Thyroid gland (tissue), 4 donors: ENCODE results near the gene FNDC3B. TPM values are rescaled to one million over a fixed set of nuclear protein-coding genes. Genes with fewer than 3 reads are reported as not detected.
A peak's percentile ranks its signal among the peaks of the same experiment; 100 is the strongest.

Source experiments
- DNase-seq, 2 donors: peaks; one replicate each; pipeline ENCODE4 v3.0.0-alpha.2; 2019
- H3K27ac ChIP-seq, 3 donors: fragments of 200-600 bp; sonication (generic); 1 replicate in 2 of 3; 2 replicates in 1 of 3; pipeline ENCODE4 v1.5.1; 2016 to 2019; ENCODE audit warnings: mild to moderate bottlenecking in 1 of 3, moderate library complexity in 1 of 3
- H3K27me3 ChIP-seq: fragments of 200-600 bp; sonication (generic); one replicate; pipeline ENCODE4 v1.5.1; 2019
- H3K36me3 ChIP-seq, 2 donors: fragments of 200-600 bp; sonication (generic); one replicate each; pipeline ENCODE4 v1.5.1; 2016 to 2019
- H3K4me1 ChIP-seq, 2 donors: fragments of 200-600 bp; sonication (generic); one replicate each; pipeline ENCODE4 v1.5.1; 2017 to 2019
- H3K4me3 ChIP-seq, 3 donors: fragments of 200-600 bp; sonication (generic); replicated peaks in 1 of 3; 1 replicate in 2 of 3; 2 replicates in 1 of 3; pipeline ENCODE4 v1.5.1; 2016; ENCODE audit warnings: mild to moderate bottlenecking in 1 of 3
- H3K9me3 ChIP-seq: fragments of 200-600 bp; sonication (generic); one replicate; pipeline ENCODE4 v1.5.1; 2017
- CTCF ChIP-seq, 6 experiments: fragments of 200-600 bp in 3 of 6; fragments of 450-650 bp in 3 of 6; sonication (generic) in 3 of 6; IDR thresholded peaks; one replicate each; pipeline ENCODE4 v1.5.1; 2016 to 2019; ENCODE audit warnings: antibody characterized with exemption in 6 of 6, mild to moderate bottlenecking in 2 of 6, inconsistent platforms in 1 of 6, moderate library complexity in 1 of 6
- POLR2A ChIP-seq, 2 donors: fragments of 450-650 bp; IDR thresholded peaks; one replicate each; pipeline ENCODE4 v1.6.1; 2017; ENCODE audit warnings: antibody characterized with exemption in 2 of 2, mild to moderate bottlenecking in 2 of 2, moderate library complexity in 1 of 2
- WGBS, 2 donors: methylation state at CpG; one replicate each; pipeline ENCODE4 v1.1.5; 2017; 5-methylcytosine and 5-hydroxymethylcytosine counted together
- intact Hi-C: fragments of 100-400 bp; cut with DNase I; formaldehyde crosslinking; loops from one replicate; pipeline ENCODE4 v1.15.1; 2023
- total RNA-seq, 4 donors: library from RNA; depleted of rRNA; stranded (reverse); fragments of >200 nt; gene quantifications; one replicate each; pipeline ENCODE4 v1.2.3, GENCODE V29; 2016

FNDC3B gene
- total RNA-seq, 4 donors from 2014 or later, result 118 to 172 (median 146) TPM

- Histone ChIP-seq H3K4me1 (peaks cover 60 to 63% of the 10 kb centered on the region in 2 donors), H3K27ac (peak overlapping the region in 1 of 3 donors; percentile 21), H3K36me3 (no peaks in the 10 kb centered on the region), H3K9me3 (no peaks in the 10 kb centered on the region), H3K4me3 (no peak overlapping the region), H3K27me3 (no peaks in the 10 kb centered on the region)
- no peak for DNase-seq
- TF ChIP-seq CTCF (IDR thresholded peaks at IDR 0.05) (no peak), POLR2A (IDR thresholded peaks at IDR 0.05) (no peak)
- WGBS, 2 donors, result 91% methylated on average over 4 of the region's 4 CpGs
- intact Hi-C loops, result no loop called here
Observed at GRCh38 chr3:172107403-172107802, 68.0 kb downstream of the FNDC3B start.

- no peak for DNase-seq
- Histone ChIP-seq H3K36me3 (peaks cover 4% of the 10 kb centered on the region in 2 donors), H3K4me1 (peaks cover 56% of the 10 kb centered on the region in 2 donors), H3K4me3 (no peak overlapping the region), H3K27me3 (no peaks in the 10 kb centered on the region), H3K9me3 (no peaks in the 10 kb centered on the region), H3K27ac (no peak overlapping the region)
- intact Hi-C loops, result no loop called here
- TF ChIP-seq POLR2A (IDR thresholded peaks at IDR 0.05), result no peak
- 98% methylated on average over 3 of the region's 3 CpGs for WGBS, 2 donors
Observed at GRCh38 chr3:172110127-172110779, 70.9 kb downstream of the FNDC3B start.

- no peak overlapping the region for H3K4me3 ChIP-seq
- peaks cover 4 to 9% of the 10 kb centered on the region in 2 donors for H3K36me3 ChIP-seq
- no peak for DNase-seq
- intact Hi-C loops, result no loop called here
- no peaks in the 10 kb centered on the region for H3K9me3 ChIP-seq
- TF ChIP-seq CTCF (IDR thresholded peaks at IDR 0.05) (no peak), POLR2A (IDR thresholded peaks at IDR 0.05) (no peak)
- H3K27me3 ChIP-seq, result no peaks in the 10 kb centered on the region
- WGBS, 2 donors, result 92 to 99% methylated on average over 1 of the region's 1 CpG
- H3K27ac ChIP-seq, result no peak overlapping the region
- H3K4me1 ChIP-seq, result peaks cover 46 to 51% of the 10 kb centered on the region in 2 donors
Observed at GRCh38 chr3:172111163-172111562, 71.8 kb downstream of the FNDC3B start.

- intact Hi-C loops, result no loop called here
- H3K36me3 ChIP-seq, result peaks cover 6 to 9% of the 10 kb centered on the region in 2 donors
- DNase-seq, result no peak
- TF ChIP-seq POLR2A (IDR thresholded peaks at IDR 0.05) (no peak), CTCF (IDR thresholded peaks at IDR 0.05) (no peak)
- H3K27ac ChIP-seq, result peak overlapping the region; percentile 32 to 45 (median 38)
- H3K27me3 ChIP-seq, result no peaks in the 10 kb centered on the region
- no peaks in the 10 kb centered on the region for H3K9me3 ChIP-seq
- H3K4me3 ChIP-seq, result no peak overlapping the region
- peaks cover 38 to 43% of the 10 kb centered on the region in 2 donors for H3K4me1 ChIP-seq
- WGBS, 2 donors, result 85 to 89% methylated on average over 9 of the region's 9 CpGs
Observed at GRCh38 chr3:172112078-172112733, 72.8 kb downstream of the FNDC3B start.

GRCh38 chr3:172112734-172113120 lies 73.3 kb downstream of the FNDC3B start:
- Histone ChIP-seq H3K27me3 (no peaks in the 10 kb centered on the region), H3K9me3 (no peaks in the 10 kb centered on the region), H3K4me3 (no peak overlapping the region), H3K27ac (peak overlapping the region; percentile 32 to 45 (median 38)), H3K36me3 (peaks cover 6 to 9% of the 10 kb centered on the region in 2 donors), H3K4me1 (peaks cover 34 to 37% of the 10 kb centered on the region in 2 donors)
- peak; percentile 77 for DNase-seq
- WGBS, 2 donors, result 35 to 36% methylated on average over 5 of the region's 5 CpGs
- intact Hi-C loops, result no loop called here
- TF ChIP-seq CTCF (IDR thresholded peaks at IDR 0.05) (no peak), POLR2A (IDR thresholded peaks at IDR 0.05) (no peak)
